KOPT-K1 (cell line): ENCODE results near the gene ACAD10.
A peak's percentile ranks its signal among the peaks of the same experiment; 100 is the strongest.
"Not testable (repeated sequence)": the region's sequence is repeated elsewhere in the genome, so short reads cannot be mapped to it uniquely, and the experiment has no call there.

Source experiments
- H3K27ac ChIP-seq: fragments of 200-600 bp; sonication (generic); 2 replicates; pipeline ENCODE4 v1.5.1; 2016; ENCODE audit warnings: antibody characterized with exemption, mild to moderate bottlenecking, low read depth, low read length; ENCODE audit not compliant: poor library complexity, severe bottlenecking
- H3K36me3 ChIP-seq: fragments of 200-600 bp; sonication (generic); 2 replicates; pipeline ENCODE4 v1.5.1; 2017; ENCODE audit warnings: antibody characterized with exemption, mild to moderate bottlenecking, low read length, moderate library complexity; ENCODE audit not compliant: insufficient read depth
- H3K9me3 ChIP-seq: fragments of 200-600 bp; sonication (generic); 2 replicates; pipeline ENCODE4 v1.5.1; 2017; ENCODE audit warnings: antibody characterized with exemption, low read length, mild to moderate bottlenecking; ENCODE audit not compliant: insufficient read depth, poor library complexity, severe bottlenecking

Gene ACAD10

DNA sequence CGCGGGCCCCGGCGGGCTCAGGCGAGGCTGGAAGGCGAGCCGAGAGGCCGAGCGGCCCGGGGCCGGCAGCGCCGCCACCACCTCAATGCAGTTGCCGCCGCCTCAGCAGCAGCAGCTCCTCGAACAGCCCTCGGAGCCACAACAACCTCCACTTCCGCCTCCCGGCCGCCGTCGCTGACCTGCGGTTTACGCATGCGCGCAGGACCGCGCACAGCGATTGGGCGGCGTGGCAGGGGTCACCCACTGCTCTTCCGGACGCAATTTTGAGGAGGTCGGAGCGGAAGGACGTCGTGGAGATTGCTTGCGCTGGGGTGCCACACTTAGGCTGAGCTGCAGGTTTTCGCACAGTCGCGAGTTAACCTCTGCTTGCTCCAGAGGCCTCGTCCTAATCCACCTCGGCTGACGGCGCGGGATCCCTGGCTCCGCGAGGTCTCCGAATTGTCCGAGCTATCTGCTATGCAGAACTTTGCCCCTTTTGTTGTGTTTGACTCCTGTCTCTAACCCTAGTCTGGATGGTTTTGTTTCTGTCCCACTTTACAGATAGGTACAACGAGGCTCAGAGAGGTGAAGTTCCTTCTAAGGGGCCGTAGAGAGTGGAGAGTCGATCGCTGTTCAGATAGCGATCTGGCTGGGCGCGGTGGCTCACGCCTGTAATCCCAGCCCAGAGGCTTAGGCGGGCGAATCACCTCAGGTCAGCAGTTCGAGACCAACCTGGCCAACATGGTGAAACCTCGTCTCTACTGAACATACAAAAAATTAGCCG lies at the start of gene ACAD10, which contains the start of gene BRAP:
Gene ACAD10 (plus strand): TSS at position 243 of the 763 bp plus-strand sequence. CDS start 6,657 bp downstream, outside the sequence.
Gene BRAP (minus strand): TSS at position 146 of the 763 bp plus-strand sequence. CDS start 164 bp downstream, outside the sequence.
- no peaks in the 10 kb centered on the region for H3K9me3 ChIP-seq
- H3K27ac ChIP-seq = peak within 1 kb of the TSS; percentile 66
- peaks cover 26% of the 10 kb centered on the region for H3K36me3 ChIP-seq

- Histone ChIP-seq H3K27ac (no peak overlapping the region), H3K36me3 (peaks cover 30% of the 10 kb centered on the region), H3K9me3 (no peaks in the 10 kb centered on the region)
These were observed 49.5 kb upstream of the ACAD10 start for GRCh38 chr12:111636209-111636945.

DNA sequence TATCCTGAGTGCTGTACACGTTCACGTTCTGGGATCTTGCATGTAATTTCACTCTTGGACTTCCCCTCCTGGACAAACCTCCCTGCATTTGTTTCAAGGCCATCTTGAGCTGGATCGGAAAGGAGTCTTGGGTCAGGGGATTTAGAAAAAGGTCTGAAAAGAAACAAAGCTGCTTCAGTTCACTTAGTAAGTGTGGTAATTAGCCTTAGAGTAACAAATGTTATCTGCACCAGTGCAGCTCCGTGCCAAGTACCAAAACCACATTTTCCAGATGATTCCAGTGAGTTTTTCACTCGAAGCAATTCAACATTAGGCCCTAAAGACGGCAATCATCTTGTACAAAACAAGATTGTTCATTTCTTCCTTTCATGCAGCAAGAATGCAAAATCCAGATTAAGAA lies 47.3 kb upstream of the ACAD10 start:
- Histone ChIP-seq H3K27ac (no peak overlapping the region), H3K36me3 (peaks cover 49% of the 10 kb centered on the region), H3K9me3 (no peaks in the 10 kb centered on the region)

GRCh38 chr12:111640506-111640905 lies 45.3 kb upstream of the ACAD10 start:
- H3K36me3 ChIP-seq = peaks cover 68% of the 10 kb centered on the region
- no peak overlapping the region for H3K27ac ChIP-seq
- H3K9me3 ChIP-seq = no peaks in the 10 kb centered on the region

DNA sequence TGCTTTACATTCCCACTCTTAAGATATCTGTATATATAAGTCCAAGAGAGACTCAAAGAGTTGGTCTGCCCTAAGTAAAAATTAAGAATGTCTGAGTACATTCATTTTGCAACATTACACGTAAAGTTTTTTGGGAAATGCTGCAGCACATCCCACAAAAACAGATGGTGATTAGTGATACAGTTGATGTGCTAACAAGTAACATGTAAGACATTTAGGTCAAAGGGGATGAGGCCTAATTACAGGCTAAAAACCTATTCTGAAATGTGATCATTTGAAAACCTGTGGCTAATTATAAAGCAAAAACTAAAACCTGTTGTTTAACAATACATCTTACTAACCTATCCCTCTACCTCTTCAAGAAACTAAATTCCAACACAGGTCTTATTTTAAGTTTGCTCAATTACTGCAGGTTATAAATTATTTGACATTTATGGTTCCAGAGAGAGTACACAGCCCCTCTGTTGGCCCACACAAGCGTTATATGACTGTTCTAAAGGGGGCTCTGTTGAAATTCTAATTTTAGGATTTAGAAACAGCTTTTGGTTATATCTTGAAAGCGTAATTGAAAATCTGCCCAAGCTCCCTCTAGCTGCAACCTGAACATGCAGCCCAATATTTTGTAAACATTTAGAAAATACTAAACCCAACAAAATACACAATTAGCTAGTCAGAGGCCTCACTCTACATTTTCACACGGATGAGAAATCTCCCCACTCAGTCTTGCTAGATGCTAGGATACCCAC lies 43.0 kb upstream of the ACAD10 start:
- H3K27ac ChIP-seq = no peak overlapping the region

GRCh38 chr12:111643427-111643826 lies 42.4 kb upstream of the ACAD10 start:
- Histone ChIP-seq H3K9me3 (no peaks in the 10 kb centered on the region), H3K36me3 (peaks cover 91% of the 10 kb centered on the region), H3K27ac (no peak overlapping the region)

More for the DNA sequence above, 43.0 kb upstream of the ACAD10 start:
- peaks cover 92% of the 10 kb centered on the region for H3K36me3 ChIP-seq
- H3K9me3 ChIP-seq = no peaks in the 10 kb centered on the region

- H3K9me3 ChIP-seq = no peaks in the 10 kb centered on the region
- peaks cover 92% of the 10 kb centered on the region for H3K36me3 ChIP-seq
- no peak overlapping the region for H3K27ac ChIP-seq
These were observed 40.4 kb upstream of the ACAD10 start for GRCh38 chr12:111645433-111645832.

- Histone ChIP-seq H3K9me3 (no peaks in the 10 kb centered on the region), H3K36me3 (peaks cover 94% of the 10 kb centered on the region), H3K27ac (no peak overlapping the region)
These were observed 34.9 kb upstream of the ACAD10 start for GRCh38 chr12:111650912-111651311.

- H3K9me3 ChIP-seq, H3K27ac ChIP-seq: not testable (repeated sequence)
- H3K36me3 ChIP-seq = peaks cover 94% of the 10 kb centered on the region
These were observed 33.3 kb upstream of the ACAD10 start for GRCh38 chr12:111652530-111652929.

DNA sequence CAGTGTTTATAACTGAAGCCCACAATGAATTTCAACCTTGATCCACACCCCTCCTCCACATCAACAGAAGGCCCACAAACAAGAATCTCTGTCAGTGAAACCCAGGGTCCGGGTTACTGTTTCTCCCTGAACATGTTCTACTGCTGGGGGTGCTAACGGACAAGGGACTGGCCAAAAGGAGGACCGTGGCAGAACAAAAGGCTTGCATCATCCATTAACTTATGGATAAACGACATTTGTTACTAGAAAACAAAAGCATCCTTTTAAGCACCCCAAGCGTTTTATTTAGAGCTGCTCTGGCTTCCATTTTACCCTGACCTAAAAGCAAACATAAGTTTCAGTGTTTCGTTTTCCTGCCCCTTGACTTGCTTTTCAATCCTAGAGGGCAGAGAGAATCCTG lies 32.3 kb upstream of the ACAD10 start:
- peaks cover 99% of the 10 kb centered on the region for H3K36me3 ChIP-seq
- H3K27ac ChIP-seq = no peak overlapping the region

GRCh38 chr12:111655356-111655755 lies 30.5 kb upstream of the ACAD10 start:
- Histone ChIP-seq H3K9me3 (no peaks in the 10 kb centered on the region), H3K27ac (no peak overlapping the region), H3K36me3 (peaks cover 99% of the 10 kb centered on the region)

More for the DNA sequence above, 32.3 kb upstream of the ACAD10 start:
- no peaks in the 10 kb centered on the region for H3K9me3 ChIP-seq

- Histone ChIP-seq H3K27ac (no peak overlapping the region), H3K36me3 (peaks cover 99% of the 10 kb centered on the region), H3K9me3 (no peaks in the 10 kb centered on the region)
These were observed 29.8 kb upstream of the ACAD10 start for GRCh38 chr12:111656016-111656415.

- peaks cover 97% of the 10 kb centered on the region for H3K36me3 ChIP-seq
- H3K27ac ChIP-seq = no peak overlapping the region
- H3K9me3 ChIP-seq = no peaks in the 10 kb centered on the region
These were observed 21.4 kb upstream of the ACAD10 start for GRCh38 chr12:111664499-111664898.

DNA sequence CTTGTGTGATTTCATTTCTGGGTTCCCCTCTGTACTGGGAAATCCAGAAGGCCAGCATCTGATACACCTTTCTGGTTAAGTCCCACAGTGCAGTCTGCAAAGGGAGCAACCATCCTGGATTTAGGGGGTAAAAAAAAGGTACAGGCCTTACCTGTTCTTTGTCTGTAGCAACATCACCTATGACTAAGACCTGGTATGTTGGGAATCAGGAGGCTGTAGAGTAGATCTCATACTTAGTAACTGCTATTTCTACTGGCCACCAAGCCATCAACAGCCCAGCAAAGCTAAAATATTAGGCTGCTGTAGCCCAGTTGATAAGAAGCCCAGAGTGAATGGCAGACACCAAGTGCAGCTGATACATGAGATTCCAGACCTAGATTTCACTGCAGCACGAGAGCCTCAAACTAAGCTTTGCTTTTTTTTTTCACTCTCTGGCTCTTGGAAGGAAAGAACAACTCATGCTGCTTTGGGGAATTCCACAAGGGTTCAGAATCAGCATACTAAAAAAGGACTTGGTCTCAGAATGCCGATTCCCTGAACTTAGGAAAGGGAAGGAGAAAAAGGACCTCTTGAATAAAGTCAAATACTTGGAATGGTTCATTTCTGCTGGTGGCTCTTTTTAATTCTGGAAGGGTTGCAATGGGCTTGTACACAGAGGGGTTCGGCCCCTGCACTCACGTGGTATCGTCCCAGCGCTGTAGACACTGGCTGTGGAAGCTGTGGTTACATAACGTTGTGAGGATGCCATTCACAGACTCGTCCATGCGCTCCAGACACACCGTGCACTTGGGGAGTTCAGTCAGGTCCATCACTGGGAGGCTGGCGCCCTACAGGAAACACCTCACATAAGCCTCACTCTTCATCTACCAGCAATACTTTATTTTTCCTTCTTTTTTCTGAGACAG lies 20.6 kb upstream of the ACAD10 start:
- no peak overlapping the region for H3K27ac ChIP-seq
- H3K9me3 ChIP-seq = no peaks in the 10 kb centered on the region
- H3K36me3 ChIP-seq = peaks cover 97% of the 10 kb centered on the region
